Measurements from ENCODE around the gene NXPE4.

Gene NXPE4

DNA sequence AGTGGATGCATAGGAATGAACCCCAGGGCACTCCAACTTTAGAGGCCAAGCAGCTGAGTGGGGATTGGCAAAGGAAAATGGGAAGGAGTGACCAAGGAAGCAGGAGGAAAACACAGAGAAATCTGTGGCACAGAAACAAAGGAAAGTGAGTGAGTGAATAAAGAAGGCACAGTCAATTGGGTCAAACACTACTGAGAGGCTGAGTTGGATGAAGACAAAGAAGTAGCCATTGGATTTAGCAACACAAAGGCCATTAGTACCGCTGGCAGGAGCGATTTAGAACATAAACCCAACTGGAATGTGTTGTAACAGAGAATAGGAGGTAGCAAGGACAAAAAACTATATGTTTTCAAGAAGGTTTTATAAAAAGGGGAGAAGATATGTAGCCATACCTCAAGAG is 29.3 kb downstream of the NXPE4 start:
- H3K4me3 ChIP-seq (ENCODE audit: low read length): no peak overlapping the region
- no peak for DNase-seq (ENCODE audit: low read depth)
- TF ChIP-seq, protein P1, sequence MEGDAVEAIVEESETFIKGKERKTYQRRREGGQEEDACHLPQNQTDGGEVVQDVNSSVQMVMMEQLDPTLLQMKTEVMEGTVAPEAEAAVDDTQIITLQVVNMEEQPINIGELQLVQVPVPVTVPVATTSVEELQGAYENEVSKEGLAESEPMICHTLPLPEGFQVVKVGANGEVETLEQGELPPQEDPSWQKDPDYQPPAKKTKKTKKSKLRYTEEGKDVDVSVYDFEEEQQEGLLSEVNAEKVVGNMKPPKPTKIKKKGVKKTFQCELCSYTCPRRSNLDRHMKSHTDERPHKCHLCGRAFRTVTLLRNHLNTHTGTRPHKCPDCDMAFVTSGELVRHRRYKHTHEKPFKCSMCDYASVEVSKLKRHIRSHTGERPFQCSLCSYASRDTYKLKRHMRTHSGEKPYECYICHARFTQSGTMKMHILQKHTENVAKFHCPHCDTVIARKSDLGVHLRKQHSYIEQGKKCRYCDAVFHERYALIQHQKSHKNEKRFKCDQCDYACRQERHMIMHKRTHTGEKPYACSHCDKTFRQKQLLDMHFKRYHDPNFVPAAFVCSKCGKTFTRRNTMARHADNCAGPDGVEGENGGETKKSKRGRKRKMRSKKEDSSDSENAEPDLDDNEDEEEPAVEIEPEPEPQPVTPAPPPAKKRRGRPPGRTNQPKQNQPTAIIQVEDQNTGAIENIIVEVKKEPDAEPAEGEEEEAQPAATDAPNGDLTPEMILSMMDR (IDR thresholded peaks at IDR 0.05; ENCODE audit: insufficient read depth, low read depth, low read length, missing control alignments): no peak

DNA sequence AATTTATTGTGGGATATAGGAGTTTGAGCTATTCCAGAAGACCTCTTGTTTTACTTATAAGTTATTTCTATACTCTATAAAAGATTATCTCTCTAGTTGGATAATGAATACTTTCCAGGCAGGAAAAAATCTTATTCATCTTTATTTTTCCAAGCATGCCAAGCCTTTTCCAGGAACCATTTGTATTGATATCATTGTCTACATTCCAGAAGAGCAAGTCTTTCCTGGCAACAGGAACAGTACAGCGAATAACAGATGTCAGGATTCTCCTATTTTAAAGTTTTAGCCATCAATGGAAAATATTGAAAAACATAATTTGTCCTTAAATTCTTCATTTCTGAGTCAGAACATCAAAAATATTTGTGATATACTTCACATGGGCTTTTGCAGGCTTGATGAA is 30.8 kb downstream of the NXPE4 start:
- TF ChIP-seq, protein P1 (IDR thresholded peaks at IDR 0.05; ENCODE audit: insufficient read depth, low read depth, low read length, missing control alignments): no peak
- no peak for DNase-seq (ENCODE audit: low read depth)
- H3K4me3 ChIP-seq (ENCODE audit: low read length): no peak overlapping the region

DNA sequence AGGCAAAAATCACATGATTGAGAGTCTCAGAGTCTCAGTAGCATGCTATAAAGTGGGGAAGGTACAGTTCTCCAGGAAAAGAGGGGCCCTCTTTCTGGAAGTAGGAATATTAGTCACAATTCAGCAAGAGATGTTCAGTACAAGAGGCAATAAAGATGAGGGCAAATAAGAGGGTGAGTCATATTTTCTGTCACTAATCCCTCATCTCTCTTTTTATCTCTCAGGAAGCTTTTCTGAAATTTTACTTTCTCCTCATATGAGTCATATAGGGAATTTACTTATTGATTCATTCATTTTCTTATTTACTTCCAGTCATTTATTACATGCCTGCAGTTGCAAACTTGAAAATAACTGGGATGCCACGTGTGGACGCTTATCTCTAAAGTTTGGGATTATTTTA is 32.5 kb downstream of the NXPE4 start:
- no peak overlapping the region for H3K4me3 ChIP-seq (ENCODE audit: low read length)
- no peak for DNase-seq (ENCODE audit: low read depth)

DNA sequence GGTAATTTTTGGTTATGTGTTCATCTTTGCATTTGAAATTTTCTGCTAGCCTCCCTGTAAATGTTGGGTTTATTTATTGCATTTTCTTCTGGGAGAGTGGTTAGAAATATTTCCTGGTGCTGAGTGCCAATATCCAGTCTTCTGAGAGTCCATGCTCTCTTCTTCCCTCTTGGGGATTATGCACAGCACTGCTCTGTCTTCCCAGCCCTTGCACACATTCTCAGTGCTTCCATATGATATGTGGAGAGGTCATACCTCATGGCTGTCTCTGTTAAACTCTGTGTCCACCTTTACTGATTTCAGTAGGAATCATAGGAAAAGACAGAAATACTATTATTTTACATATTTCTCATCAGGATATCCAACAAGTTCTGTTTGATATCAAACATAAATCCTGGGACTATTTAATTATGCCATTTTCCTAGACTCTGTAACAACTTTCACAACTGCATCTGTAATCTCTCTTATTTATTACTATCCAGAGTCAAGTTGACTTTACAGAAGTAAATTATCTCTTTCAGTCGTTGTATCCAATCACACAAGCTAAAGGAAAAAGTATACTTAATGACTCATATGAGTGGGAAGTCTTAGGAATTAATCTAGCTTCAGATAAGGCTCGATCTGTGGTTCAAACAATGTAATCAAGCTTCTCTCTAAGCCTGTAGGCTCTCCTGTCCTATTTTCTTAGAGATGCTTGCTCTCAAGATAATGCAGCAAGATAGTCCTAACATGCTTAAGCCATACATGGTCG is 33.2 kb downstream of the NXPE4 start:
- TF ChIP-seq, protein P1 (IDR thresholded peaks at IDR 0.05; ENCODE audit: insufficient read depth, low read depth, low read length, missing control alignments): no peak
- no peak overlapping the region for H3K4me3 ChIP-seq (ENCODE audit: low read length)
- no peak for DNase-seq (ENCODE audit: low read depth)

More for the DNA sequence above, 32.5 kb downstream of the NXPE4 start:
- TF ChIP-seq, protein P1 (IDR thresholded peaks at IDR 0.05; ENCODE audit: insufficient read depth, low read depth, low read length, missing control alignments): no peak

GRCh38 chr11:114559425-114560310 is 35.9 kb downstream of the NXPE4 start, which contains the start of gene NXPE1:
NXPE1 (minus strand) TSS chr11:114559881; CDS start chr11:114551201, 8,680 bp downstream.
- no peak for DNase-seq (ENCODE audit: low read depth)
- TF ChIP-seq, protein P1 (IDR thresholded peaks at IDR 0.05; ENCODE audit: insufficient read depth, low read depth, low read length, missing control alignments): no peak
- no peak within 1 kb of the TSS for H3K4me3 ChIP-seq (ENCODE audit: low read length)

DNA sequence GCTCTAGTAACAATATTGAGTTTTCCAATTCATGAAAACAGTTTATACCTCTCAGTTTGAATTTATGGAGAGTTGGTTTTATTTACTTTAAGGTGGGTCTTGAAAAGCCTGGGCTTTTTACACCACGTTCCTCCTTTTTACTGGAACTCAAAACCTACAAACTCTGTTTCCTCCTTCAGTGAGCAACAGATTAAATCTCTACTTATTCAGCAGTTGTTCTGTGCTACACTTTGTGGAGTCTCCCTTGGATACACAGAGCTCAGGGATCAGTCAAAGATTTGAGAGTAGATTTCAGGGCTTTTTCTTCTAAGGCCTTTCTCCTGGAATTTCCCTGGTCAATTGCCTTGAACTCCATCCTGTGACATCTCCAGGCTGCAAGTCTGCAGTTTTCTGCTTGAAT is 39.5 kb downstream of the NXPE4 start:
- H3K4me3 ChIP-seq (ENCODE audit: low read length): no peak overlapping the region
- DNase-seq (ENCODE audit: low read depth): no peak
- TF ChIP-seq, protein P1 (IDR thresholded peaks at IDR 0.05; ENCODE audit: insufficient read depth, low read depth, low read length, missing control alignments): no peak
